CD4-positive, alpha-beta T cell treated with Interleukin-2 at 100 ng/mL for 4 hours (primary cell): ENCODE measurements around the gene NRTN.
"Not testable (repeated sequence)": the region's sequence is repeated elsewhere in the genome, so short reads cannot be mapped to it uniquely, and the experiment has no call there.

Experiments used
- DNase-seq: peaks from one replicate; pipeline ENCODE4 v3.0.0-alpha.2; 2020; ENCODE audit warnings: low spot score

The NRTN gene, protein sequence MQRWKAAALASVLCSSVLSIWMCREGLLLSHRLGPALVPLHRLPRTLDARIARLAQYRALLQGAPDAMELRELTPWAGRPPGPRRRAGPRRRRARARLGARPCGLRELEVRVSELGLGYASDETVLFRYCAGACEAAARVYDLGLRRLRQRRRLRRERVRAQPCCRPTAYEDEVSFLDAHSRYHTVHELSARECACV

DNA sequence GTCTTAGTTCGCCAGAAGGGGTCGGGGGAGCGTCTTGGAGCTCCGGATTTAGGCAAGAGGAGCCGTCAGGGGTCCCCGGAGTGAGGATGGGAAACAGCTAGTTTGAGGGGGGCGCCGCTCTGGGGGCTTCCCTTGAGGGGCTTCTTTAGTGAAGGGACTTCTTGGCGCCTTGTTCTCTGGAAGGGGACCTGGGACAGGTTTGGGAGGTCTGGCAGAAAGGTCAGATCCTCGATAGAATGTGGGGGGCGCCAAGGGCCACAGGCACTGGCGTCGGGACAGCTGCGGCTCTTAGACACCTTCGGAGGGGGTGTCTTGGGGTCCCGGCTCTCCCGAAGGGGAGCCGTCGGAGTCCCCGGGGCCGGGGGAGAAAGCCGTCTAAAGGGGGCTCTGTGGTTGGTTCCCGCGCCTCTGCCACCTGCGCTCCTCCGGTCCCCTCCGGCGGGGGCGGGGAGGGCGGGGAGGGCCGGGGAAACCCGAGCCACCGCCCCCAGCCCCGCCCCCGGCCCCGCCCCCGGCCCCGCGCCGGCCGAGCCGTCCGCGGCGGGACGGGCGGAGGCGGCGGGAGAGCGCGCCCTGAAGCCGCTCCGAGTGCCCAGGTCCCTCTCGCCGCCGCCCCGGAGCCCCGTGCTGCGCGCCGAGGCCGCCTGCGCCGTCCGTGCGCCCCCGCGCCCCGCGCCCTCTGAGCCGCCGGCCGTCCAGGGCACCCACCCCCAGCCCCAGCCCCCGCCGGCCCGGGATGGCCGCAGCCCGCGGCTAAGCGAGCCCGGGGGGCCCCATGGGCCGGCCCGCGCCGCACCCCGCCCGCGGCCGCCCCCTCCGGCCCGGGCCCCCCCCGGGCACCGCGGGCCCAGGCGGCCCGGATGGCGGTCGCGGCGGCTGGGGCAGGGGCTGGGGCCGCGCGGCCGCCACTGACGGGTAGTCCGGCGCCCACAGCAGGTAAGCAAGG lies at the start of gene NRTN:
NRTN (plus strand) TSS at position 552 of the 946 bp plus-strand sequence. CDS start 19,099 bp downstream, outside the sequence.
- peak; percentile 33 for DNase-seq

DNA sequence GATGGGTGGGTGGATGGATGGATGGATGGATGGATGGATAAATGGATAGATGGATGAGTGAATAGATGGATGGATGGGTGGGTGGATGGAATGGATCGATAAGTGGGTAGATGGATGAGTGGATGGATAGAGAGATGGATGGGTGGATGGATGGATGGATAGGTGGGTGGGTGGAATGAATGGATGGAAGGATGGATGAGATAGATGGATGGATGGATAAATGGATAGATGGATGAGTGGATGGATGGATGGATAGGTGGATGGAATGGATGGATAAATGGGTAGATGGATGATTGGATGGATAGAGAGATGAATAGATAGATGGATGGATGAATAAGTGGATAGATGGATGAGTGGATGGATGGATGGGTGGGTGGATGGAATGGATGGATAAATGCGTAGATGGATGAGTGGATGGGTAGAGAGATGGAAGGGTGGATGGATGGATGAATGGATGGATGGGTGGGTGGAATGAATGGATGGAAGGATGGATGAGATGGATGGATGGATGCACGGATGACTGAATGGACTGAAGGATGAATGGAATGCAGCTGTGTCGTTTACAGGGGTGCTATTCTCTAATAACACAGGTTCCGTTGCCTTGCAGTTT lies 42.2 kb upstream of the NRTN start:
- DNase-seq, result no peak

DNA sequence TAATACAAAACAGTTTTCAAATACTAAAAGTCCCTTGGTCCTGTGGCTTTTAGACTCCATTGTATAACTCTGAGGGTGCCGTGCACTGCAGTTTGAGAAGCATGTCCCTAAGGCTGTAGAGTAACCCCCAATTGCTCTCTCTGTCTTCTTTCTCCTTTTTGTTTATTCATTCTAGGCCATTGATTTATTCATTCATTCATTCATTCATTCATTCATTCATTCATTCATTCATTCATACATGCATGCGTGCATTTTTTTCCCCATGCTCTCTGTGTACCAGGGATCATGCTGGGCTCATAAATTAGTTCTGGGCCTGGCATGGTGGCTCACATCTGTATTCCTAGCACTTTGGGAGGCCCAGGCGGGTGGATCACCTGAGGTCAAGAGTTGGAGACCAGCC lies 39.6 kb upstream of the NRTN start:
- DNase-seq, result no peak

DNA sequence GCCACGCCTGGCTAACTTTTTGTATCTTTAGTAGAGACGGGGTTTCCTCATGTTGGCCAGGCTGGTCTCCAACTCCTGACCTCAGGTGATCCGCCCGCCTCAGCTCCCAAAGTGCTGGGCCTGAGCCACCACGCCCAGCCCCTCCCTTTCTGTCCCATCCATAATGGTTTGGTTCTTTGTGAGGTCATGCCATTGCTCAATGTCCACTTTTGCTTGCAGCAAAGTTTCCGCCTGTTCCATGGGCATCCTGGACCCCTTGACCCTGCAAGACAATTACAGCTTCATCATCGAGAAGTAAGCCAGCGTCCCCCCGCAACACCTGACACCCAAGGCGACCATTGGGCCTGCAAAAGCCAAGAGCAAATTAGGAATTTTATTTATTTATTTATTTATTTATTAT lies 36.9 kb upstream of the NRTN start:
- DNase-seq, result no peak

DNA sequence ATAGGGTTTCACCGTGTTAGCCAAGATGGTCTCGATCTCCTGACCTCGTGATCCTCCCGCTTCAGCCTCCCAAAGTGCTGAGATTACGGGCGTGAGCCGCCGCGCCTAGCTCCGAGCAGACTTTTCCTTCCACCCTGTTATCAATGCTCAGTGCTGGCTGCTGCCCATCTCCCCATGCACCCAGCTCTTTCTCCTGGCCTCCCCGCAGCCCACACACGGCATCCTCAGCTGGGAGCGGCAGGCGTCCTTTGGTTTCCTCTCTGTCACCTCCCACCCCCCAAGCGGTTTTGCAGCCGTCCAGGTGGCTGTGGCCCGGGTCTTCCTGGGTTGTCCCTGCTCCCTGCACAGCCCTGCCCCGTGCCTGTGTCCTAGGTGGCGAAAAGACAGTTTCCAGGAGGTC lies 32.5 kb upstream of the NRTN start:
- DNase-seq, result no peak

DNA sequence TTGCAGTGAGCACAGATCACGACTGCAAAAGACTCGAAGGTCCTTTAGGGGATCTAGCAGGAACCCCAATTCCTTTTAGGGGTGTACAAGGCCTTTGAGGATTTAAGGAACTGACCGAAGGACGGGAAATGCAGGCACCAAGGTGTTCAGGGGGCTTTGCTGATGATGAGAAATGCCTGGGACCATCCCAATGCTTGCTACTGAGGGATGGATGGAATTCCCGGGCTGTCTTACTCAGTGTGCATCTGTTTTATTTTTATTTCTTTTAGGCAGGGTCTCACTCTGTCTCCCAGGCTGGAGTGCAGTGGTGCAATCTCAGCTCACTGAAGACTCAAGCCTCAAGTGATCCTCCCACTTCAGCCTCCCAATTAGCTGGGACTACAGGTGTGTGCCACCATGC lies 31.6 kb upstream of the NRTN start:
- no peak for DNase-seq

DNA sequence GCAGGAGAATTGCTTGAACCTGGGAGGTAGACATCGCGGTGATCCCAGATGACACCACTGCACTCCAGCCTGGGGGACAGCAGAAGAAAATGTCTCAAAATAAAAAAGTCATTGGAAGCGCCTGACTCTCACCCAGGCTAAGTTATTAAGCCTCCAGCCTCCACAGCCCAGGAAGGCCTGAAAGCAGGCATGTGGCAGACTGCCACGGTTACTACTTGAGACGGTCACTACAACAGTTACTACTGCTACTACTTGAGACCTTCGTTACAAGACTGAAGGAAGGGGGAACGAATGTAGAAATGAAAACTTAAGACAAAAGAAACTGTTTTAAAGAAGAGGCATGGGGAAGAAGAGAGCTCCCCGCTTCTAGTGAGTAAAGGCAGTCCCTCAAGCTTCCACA lies 29.9 kb upstream of the NRTN start:
- no peak for DNase-seq

DNA sequence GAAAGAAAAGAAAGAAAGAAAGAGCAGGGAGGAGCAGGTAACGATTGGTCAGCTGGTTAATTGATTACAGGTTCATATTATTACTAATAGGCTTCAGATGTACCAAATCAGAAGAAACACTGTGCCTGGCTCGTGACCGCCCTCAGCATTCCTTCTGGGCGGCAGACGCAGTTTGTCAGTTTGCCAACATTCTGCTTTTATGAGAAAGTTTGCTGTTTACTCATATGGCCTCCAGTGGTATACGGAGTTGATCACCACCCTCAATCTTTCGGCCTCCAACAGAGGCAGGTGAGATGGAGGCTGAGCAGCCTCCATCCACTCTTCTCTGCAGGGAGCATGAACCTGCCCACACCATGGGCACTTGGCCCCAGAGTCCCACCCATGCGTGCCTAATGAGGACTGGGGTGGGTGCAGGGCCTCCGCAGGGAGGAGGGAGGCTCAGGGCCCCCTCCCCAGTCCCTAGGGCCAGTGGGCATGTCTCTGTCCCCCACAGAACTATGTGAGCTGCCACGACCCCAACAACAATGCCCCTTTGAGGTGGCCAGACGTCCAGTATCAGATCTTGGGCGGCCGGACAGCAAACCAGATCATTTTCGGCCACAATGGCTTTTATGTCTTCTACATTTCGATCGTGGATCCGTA lies 29.1 kb upstream of the NRTN start:
- DNase-seq, result no peak

DNA sequence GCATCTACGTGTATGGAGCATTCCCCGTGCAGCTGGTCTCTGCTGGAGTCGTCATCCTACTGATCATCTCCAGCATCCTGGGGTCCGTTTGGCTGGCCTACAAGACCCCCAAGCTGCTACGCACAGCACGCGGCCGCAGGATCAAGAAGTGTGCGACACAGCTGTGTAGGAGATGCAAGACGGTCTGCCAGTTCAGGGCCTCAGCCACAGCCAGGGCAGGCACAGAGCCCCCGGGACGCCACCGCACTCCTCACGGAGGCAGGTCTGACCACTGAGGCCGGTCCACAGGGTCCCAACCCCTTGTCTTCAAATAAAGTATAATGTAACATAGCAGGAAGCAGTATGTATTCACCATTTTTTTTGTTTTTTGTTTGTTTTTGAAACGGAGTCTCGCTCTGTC lies 26.5 kb upstream of the NRTN start:
- no peak for DNase-seq

DNA sequence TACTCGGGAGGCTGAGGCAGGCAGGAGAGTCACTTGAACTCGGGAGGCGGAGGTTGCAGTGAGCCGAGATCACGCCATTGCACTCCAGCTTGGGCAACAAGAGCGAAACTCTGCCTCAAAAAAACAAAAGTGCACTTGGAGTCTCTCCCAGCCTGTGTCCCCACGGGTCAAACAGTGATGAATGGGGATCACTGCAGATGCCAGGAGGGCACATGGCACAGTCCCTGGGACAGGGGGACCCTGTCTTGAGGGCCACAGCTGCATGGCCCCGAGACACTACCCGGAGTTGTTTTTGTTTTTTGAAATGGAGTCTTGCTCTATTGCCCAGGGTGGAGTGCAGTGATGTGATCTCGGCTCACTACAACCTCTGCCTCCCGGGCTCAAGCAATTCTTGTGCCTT lies 24.0 kb upstream of the NRTN start:
- DNase-seq, result not testable (repeated sequence)

DNA sequence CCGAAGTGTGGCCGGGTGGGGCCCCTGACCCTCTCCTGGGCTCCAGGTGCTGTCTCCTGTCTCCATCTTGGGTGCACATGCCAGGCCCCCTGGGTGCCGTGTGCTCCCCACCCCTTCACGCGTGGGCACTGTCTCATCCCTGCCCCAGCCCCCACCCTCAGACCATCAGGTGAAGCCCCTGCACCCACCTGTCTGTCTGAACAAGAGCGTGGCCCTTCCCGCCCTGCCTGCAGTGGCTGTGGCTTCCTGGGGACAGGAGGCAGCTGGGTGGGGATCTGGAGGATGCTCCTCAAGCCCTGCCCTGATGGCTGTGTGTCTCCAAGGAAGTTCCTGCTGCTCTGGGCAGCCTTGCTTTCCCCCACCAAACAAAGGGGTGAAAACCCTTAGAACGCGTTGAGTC lies 22.5 kb upstream of the NRTN start:
- no peak for DNase-seq

DNA sequence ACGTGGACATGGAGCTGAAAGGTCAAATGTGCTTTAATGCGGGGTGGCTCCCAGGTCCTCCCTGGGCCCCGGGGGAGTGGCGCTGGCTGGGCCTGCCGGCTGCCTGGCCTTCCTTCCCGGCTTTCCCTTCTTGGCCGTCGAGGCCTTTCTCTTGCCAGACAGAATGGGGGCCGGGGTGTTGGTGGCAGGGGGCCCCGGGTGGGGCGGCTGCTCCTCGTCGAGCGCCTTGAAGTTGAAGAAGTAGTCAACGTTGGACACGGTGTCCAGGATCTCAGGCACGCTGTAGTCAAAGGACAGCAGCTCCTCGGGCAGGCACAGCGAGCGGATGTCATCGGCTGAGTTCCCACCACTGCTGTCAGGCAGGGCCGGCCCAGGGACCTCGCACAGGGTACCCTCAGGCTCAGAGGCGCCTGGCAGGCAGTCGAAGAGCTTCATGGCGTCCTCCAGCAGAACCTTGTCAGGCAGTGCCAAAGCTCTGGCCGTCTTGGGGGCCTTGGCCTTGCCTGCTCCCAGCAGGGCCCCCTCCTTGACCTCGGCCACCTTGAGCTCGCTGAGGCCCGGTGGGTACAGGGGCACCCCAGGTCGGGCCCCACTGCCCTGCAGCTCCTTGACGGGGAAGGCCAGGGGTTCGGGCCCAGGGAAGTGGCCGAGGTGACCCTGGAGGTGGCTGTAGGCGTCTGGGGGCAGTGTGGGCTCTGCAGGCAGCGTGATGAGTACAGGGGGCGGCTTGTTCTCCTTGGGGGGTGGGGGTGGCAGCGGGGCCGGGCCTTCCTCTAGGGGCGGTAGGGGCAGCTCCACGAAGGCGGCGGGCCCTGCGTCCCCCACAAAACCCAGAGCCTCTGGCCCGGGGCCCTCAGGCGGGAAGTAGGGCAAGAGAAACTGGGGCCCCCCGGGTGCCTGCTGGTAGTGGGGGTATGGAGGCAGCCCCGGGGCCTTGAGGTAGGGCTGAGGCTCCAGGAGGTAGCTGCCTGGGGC lies 21.6 kb upstream of the NRTN start:
- DNase-seq, result no peak

DNA sequence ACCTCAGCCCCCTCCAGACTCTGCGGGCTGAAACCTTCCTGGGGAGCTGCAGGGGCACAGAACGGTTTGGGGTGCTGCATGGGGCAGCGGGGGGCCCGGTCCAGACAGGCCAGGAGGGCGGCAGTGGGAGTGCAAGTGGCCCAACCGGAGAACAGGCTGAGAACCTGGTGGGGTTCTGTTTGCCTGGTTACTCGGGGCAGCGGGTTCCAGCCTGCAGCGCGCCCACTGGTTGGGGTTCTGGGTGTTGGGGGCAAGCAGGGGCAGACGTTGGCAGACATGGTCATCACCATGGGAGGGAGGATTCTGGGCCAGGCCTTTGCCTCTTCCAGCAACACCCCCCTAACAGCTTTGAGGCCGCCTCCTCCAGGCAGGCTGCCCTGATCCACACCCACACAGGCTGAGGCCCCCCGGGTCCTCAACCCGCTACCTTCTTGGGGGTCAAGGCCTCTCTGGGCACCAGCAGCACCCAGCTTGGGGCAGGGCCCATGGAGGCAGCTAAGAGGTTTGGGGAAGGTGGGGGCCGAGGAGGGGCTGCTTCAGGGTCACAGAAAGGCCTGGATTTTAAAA lies 20.2 kb upstream of the NRTN start, which contains the start of gene PRR22:
PRR22 (minus strand) TSS at position 166 of the 567 bp plus-strand sequence; CDS start at position 80, 86 bp downstream.
- no peak for DNase-seq

DNA sequence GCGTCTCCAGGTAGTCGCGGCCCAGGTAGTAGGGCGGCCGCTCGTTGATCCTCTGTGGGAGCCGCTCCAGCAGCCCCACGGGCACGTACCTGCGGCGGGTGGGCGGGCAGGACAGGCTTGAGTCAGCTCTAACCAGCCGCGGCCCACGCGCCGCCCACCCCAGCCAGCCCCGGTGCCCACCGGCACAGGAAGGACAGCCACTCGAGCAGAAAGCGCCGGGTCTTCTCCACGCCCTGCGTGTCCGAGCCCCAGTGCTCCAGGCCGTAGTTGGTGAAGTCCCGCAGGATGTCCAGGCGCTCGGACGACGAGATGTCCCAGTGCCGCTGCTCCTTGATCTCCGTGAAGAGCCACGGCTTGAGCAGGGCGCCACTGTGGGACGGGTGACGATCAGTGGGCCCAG lies 19.4 kb upstream of the NRTN start:
- no peak for DNase-seq

DNA sequence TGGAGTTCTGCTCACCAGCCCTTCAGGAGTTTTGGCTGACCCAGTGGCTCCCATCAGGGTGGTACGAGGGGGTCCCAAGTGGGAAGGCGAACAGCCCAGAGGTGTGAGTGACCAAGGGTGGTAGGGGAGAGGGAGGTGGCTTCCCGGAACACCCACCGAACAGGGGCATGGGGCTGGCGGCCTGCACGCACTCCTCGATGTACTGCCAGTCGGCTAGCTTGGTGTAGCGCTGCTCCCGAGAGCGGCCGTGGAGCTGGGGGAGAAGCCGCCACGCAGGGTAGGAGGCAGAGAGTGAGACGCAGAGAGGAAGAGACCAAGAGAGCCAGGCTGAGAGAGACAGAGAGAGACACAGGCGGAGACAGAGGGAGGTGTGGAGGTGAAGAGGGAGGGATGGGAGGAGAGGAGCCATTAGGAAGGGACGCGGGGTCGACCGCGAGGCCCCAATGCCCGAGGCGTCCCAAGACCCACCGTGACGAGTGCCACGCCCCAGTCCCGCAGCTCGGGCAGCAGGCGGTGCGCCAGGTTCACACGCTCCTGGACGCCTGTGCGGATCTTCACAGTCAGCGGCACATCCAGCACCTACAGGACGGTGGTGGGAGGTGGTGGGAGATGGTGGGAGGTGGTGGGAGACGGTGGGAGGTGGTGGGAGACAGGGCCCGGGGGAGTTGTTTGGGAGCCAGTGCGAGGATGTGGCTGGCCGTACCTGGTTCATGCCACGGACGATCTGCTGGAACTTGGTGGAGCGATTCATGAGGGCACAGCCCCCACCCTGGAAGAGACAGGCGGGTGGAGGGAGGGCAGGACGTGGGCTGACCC lies 18.1 kb upstream of the NRTN start:
- no peak for DNase-seq

DNA sequence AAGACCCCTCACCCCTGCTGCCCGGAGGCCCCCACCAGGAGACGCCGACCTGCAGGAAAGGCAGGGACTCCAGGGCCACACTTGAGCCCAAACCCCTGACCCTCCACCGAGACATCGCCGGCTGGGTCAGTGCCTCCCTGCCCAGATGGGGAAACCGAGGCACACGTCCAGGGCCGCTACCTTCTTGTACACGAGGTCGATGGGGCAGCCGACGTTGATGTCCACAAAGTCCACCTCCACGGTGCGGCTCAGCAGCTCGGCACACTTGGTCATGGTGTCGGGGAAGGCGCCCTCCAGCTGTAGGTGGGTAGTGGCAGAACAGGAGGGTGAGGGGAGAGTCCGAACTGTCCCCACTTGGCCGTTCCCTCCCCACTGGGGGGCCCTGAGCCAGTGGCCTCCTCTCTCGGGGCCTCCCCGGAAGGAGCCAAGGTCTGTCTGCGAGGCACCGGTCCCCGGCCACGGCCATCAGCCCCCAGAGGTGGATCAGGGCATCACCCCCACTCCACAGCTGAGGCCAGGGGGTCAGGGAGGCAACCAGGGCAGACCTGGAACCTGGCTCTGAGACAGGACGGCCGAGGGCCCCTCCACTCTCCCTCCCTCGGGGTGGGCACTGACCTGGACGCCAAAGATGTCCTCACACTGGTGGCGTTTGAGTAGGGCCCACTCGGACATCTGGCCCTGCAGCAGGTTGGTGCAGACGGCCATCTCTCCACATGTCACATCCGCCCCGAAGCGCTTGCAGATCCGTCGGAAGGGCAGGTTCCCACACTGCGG lies 17.3 kb upstream of the NRTN start:
- no peak for DNase-seq

DNA sequence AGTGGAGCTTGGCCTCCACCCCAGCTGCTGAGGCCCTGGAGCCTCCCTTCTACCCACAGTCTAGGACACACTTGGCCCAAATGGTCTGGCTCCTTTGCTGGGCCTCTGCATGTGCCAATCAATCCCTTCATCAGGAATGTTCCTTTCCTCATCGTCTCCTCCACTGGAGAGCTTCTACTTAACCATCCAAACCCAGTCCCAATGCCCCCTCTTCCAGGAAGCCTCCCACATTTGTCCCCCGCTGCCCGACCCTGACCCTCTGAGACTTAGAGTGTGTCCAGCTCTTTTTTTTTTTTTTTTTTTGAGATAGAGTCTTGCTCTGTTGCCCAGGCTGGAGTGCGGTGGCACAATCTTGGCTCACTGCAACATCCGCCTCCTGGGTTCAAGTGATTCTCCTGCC lies 16.4 kb upstream of the NRTN start:
- DNase-seq, result no peak

DNA sequence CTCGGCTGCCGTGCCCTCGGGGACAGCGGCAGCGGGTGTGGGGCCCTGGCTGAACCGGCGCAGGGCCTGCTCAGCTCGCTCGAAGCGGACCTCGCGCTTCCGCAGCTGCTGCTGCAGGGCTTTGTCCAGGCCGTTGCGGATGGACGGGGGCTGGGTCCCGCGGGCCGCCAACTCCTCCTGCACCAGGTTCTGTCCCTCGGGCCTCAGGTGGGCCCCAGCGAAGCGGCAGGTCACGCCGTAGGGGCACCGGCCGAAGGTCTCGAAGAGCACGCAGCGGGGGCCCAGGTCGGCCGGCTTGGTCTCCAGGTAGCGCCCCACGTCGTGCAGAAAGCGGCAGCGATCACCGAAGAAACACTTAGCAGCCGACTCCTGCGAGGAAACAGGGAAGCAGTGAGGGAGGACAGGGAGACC lies 15.5 kb upstream of the NRTN start:
- DNase-seq, result no peak

DNA sequence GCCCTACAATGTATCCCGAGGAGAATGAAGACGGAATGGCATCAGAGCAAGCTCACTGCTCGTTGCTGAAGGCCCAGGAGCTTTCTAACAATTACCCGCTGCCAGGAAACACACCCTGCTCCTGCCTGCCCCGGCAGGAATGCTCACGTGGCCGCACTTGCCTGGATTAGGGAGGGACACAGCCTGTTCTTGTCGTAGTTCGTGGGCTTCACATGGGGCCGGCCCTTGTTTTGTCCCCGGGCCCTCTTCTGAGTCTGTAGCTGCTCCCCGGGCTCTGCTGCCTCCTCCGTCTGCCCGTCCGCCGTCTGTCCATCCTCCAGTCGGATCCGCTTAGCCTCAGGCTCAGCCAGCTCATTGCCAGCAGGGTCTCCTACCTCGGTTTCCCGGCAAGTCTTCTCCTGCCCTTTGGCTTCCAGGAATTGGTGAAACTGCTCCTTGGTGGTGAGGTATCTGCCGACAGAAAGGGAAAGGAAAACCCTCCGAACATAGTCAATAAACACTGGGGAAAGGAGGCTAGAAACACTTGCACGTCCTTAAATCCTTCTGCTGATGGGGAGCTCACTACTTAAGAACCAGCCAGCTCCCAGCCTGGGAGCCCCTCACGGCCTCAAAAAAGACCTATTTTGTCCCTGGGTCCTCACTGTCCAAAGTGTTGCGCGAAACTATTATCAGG lies 14.8 kb upstream of the NRTN start:
- no peak for DNase-seq
